Mucosa of stomach (tissue), 1 donor: ENCODE data around the gene EFNA5.
"Not testable (repeated sequence)": the region's sequence is repeated elsewhere in the genome, so short reads cannot be mapped to it uniquely, and the experiment has no call there.

Source experiments
- H3K27me3 ChIP-seq: one replicate; pipeline ENCODE4 v1.7.0; 2013; ENCODE audit warnings: mild to moderate bottlenecking, low read length; ENCODE audit not compliant: control insufficient read depth, insufficient read depth
- H3K36me3 ChIP-seq: one replicate; pipeline ENCODE4 v1.7.0; 2013; ENCODE audit warnings: low read length; ENCODE audit not compliant: control insufficient read depth, insufficient read depth
- H3K4me1 ChIP-seq: one replicate; pipeline ENCODE4 v1.7.0; 2013; ENCODE audit warnings: mild to moderate bottlenecking, low read length; ENCODE audit not compliant: control insufficient read depth, insufficient read depth
- H3K4me3 ChIP-seq: one replicate; pipeline ENCODE4 v1.7.0; 2013; ENCODE audit warnings: low read length
- H3K9ac ChIP-seq: one replicate; pipeline ENCODE4 v1.7.0; 2013; ENCODE audit warnings: mild to moderate bottlenecking, low read length, moderate library complexity
- H3K9me3 ChIP-seq: one replicate; pipeline ENCODE4 v1.7.0; 2013; ENCODE audit warnings: mild to moderate bottlenecking, low read length, moderate library complexity; ENCODE audit not compliant: control insufficient read depth
- donor health status: Pancreatic carcinoma.

Gene EFNA5

GRCh38 chr5:107361945-107362344, 308.8 kb downstream of the EFNA5 start:
- Histone ChIP-seq H3K36me3 (no peaks in the 10 kb centered on the region), H3K27me3 (no peaks in the 10 kb centered on the region), H3K9me3 (no peaks in the 10 kb centered on the region), H3K4me3 (no peak overlapping the region), H3K9ac (no peak overlapping the region), H3K4me1 (no peaks in the 10 kb centered on the region)

GRCh38 chr5:107359916-107360234, 310.9 kb downstream of the EFNA5 start:
- Histone ChIP-seq H3K9ac (no peak overlapping the region), H3K9me3 (no peaks in the 10 kb centered on the region), H3K4me3 (no peak overlapping the region), H3K4me1 (no peaks in the 10 kb centered on the region), H3K27me3 (no peaks in the 10 kb centered on the region), H3K36me3 (no peaks in the 10 kb centered on the region)

- H3K9ac ChIP-seq = no peak overlapping the region
- no peaks in the 10 kb centered on the region for H3K36me3 ChIP-seq
- H3K4me3 ChIP-seq = no peak overlapping the region
- no peaks in the 10 kb centered on the region for H3K4me1 ChIP-seq
- no peaks in the 10 kb centered on the region for H3K27me3 ChIP-seq
- H3K9me3 ChIP-seq = no peaks in the 10 kb centered on the region
These were observed 311.5 kb downstream of the EFNA5 start for GRCh38 chr5:107359033-107359915.

GRCh38 chr5:107356891-107357290, 313.8 kb downstream of the EFNA5 start:
- Histone ChIP-seq H3K9me3 (no peaks in the 10 kb centered on the region), H3K9ac (no peak overlapping the region), H3K36me3 (no peaks in the 10 kb centered on the region), H3K4me3 (no peak overlapping the region), H3K4me1 (no peaks in the 10 kb centered on the region), H3K27me3 (no peaks in the 10 kb centered on the region)

GRCh38 chr5:107352576-107352975, 318.2 kb downstream of the EFNA5 start:
- no peak overlapping the region for H3K4me3 ChIP-seq
- no peak overlapping the region for H3K9ac ChIP-seq
- no peaks in the 10 kb centered on the region for H3K9me3 ChIP-seq
- H3K27me3 ChIP-seq = no peaks in the 10 kb centered on the region
- no peaks in the 10 kb centered on the region for H3K4me1 ChIP-seq
- H3K36me3 ChIP-seq = no peaks in the 10 kb centered on the region

GRCh38 chr5:107346580-107346979, 324.2 kb downstream of the EFNA5 start:
- not testable (repeated sequence) for H3K9ac ChIP-seq, H3K27me3 ChIP-seq, H3K4me3 ChIP-seq, H3K36me3 ChIP-seq, H3K4me1 ChIP-seq, H3K9me3 ChIP-seq

- H3K9me3 ChIP-seq = no peaks in the 10 kb centered on the region
- no peaks in the 10 kb centered on the region for H3K27me3 ChIP-seq
- no peak overlapping the region for H3K4me3 ChIP-seq
- H3K9ac ChIP-seq = no peak overlapping the region
- no peaks in the 10 kb centered on the region for H3K36me3 ChIP-seq
- no peaks in the 10 kb centered on the region for H3K4me1 ChIP-seq
These were observed 328.4 kb downstream of the EFNA5 start for GRCh38 chr5:107342371-107342770.

- no peak overlapping the region for H3K4me3 ChIP-seq
- H3K4me1 ChIP-seq = no peaks in the 10 kb centered on the region
- H3K9me3 ChIP-seq = no peaks in the 10 kb centered on the region
- H3K36me3 ChIP-seq = no peaks in the 10 kb centered on the region
- H3K27me3 ChIP-seq = no peaks in the 10 kb centered on the region
- no peak overlapping the region for H3K9ac ChIP-seq
These were observed 329.2 kb downstream of the EFNA5 start for GRCh38 chr5:107341376-107342084.

- H3K9me3 ChIP-seq = no peaks in the 10 kb centered on the region
- no peak overlapping the region for H3K4me3 ChIP-seq
- no peak overlapping the region for H3K9ac ChIP-seq
- no peaks in the 10 kb centered on the region for H3K4me1 ChIP-seq
- no peaks in the 10 kb centered on the region for H3K27me3 ChIP-seq
- no peaks in the 10 kb centered on the region for H3K36me3 ChIP-seq
These were observed 330.1 kb downstream of the EFNA5 start for GRCh38 chr5:107340631-107341030.

- H3K36me3 ChIP-seq = no peaks in the 10 kb centered on the region
- no peaks in the 10 kb centered on the region for H3K9me3 ChIP-seq
- no peaks in the 10 kb centered on the region for H3K27me3 ChIP-seq
- H3K4me1 ChIP-seq = no peaks in the 10 kb centered on the region
- H3K4me3 ChIP-seq = no peak overlapping the region
- H3K9ac ChIP-seq = no peak overlapping the region
These were observed 332.4 kb downstream of the EFNA5 start for GRCh38 chr5:107338335-107338734.

- Histone ChIP-seq H3K27me3 (no peaks in the 10 kb centered on the region), H3K4me3 (no peak overlapping the region), H3K4me1 (no peaks in the 10 kb centered on the region), H3K9me3 (no peaks in the 10 kb centered on the region), H3K9ac (no peak overlapping the region), H3K36me3 (no peaks in the 10 kb centered on the region)
These were observed 333.5 kb downstream of the EFNA5 start for GRCh38 chr5:107337281-107337680.

GRCh38 chr5:107331882-107332281, 338.9 kb downstream of the EFNA5 start:
- H3K36me3 ChIP-seq = no peaks in the 10 kb centered on the region
- no peaks in the 10 kb centered on the region for H3K4me1 ChIP-seq
- H3K9me3 ChIP-seq = no peaks in the 10 kb centered on the region

More at GRCh38 chr5:107331882-107332281, 338.9 kb downstream of the EFNA5 start:
- Histone ChIP-seq H3K4me3 (no peak overlapping the region), H3K9ac (no peak overlapping the region), H3K27me3 (no peaks in the 10 kb centered on the region)
